Endothelial cell (in vitro differentiated cells): ENCODE measurements around the gene ETV6. TPM values are rescaled to one million over a fixed set of nuclear protein-coding genes. Genes with fewer than 3 reads are reported as not detected.

Experiments used
- DNase-seq: peaks from one replicate; pipeline ENCODE4 v3.0.0; 2021; ENCODE audit warnings: low spot score
- H3K27ac Mint-ChIP-seq: one replicate; pipeline ENCODE4 v1.8.0; 2021; ENCODE audit warnings: mixed read lengths, inconsistent platforms; ENCODE audit not compliant: unreplicated experiment
- H3K27me3 Mint-ChIP-seq: one replicate; pipeline ENCODE4 v1.8.0; 2021; ENCODE audit warnings: mild to moderate bottlenecking, moderate library complexity, mixed read lengths, inconsistent platforms; ENCODE audit not compliant: unreplicated experiment
- H3K36me3 Mint-ChIP-seq: one replicate; pipeline ENCODE4 v1.8.0; 2021; ENCODE audit warnings: mild to moderate bottlenecking, low read depth, mixed read lengths, inconsistent platforms; ENCODE audit not compliant: unreplicated experiment
- H3K4me1 Mint-ChIP-seq: one replicate; pipeline ENCODE4 v1.8.0; 2021; ENCODE audit warnings: mild to moderate bottlenecking, mixed read lengths, inconsistent platforms; ENCODE audit not compliant: unreplicated experiment
- H3K4me3 Mint-ChIP-seq: one replicate; pipeline ENCODE4 v1.8.0; 2021; ENCODE audit warnings: mild to moderate bottlenecking, mixed read lengths, inconsistent platforms; ENCODE audit not compliant: unreplicated experiment
- H3K9me3 Mint-ChIP-seq: one replicate; pipeline ENCODE4 v1.8.0; 2021; ENCODE audit warnings: mixed read lengths, inconsistent platforms; ENCODE audit not compliant: unreplicated experiment
- CTCF ChIP-seq: fragments of 200-600 bp; sonication (generic); IDR thresholded peaks from one replicate; pipeline ENCODE4 v1.5.0; 2021; ENCODE audit warnings: antibody characterized with exemption; ENCODE audit not compliant: unreplicated experiment
- total RNA-seq: library from RNA; stranded (reverse); fragmentation: NEBNext Ultra II Directional; extraction: Animal tissue kit (Norgen Biotek cat#: 25700); gene quantifications from one replicate; pipeline ENCODE4 v1.2.1, GENCODE V29; 2021; ENCODE audit not compliant: unreplicated experiment

Gene ETV6
- total RNA-seq, 1 donor from 2014 or later, result 98.7 TPM

GRCh38 chr12:11718768-11719253, 69.3 kb downstream of the ETV6 start:
- peaks cover 7% of the 10 kb centered on the region for H3K27me3 Mint-ChIP-seq
- H3K36me3 Mint-ChIP-seq, result peaks cover 41% of the 10 kb centered on the region
- H3K9me3 Mint-ChIP-seq, result no peaks in the 10 kb centered on the region
- TF ChIP-seq CTCF, result no peak
- H3K4me1 Mint-ChIP-seq, result peaks cover 51% of the 10 kb centered on the region
- no peak for DNase-seq
- no peak overlapping the region for H3K27ac Mint-ChIP-seq
- no peak overlapping the region for H3K4me3 Mint-ChIP-seq

GRCh38 chr12:11719678-11720099, 70.2 kb downstream of the ETV6 start:
- peaks cover 58% of the 10 kb centered on the region for H3K4me1 Mint-ChIP-seq
- DNase-seq, result peak; percentile 51
- H3K27ac Mint-ChIP-seq, result peak overlapping the region; percentile 82
- H3K9me3 Mint-ChIP-seq, result no peaks in the 10 kb centered on the region
- H3K4me3 Mint-ChIP-seq, result peak overlapping the region; percentile 13
- peaks cover 35% of the 10 kb centered on the region for H3K36me3 Mint-ChIP-seq
- H3K27me3 Mint-ChIP-seq, result no peaks in the 10 kb centered on the region
- TF ChIP-seq CTCF, result no peak

GRCh38 chr12:11722071-11722470, 72.6 kb downstream of the ETV6 start:
- Mint-ChIP-seq H3K36me3 (peaks cover 40% of the 10 kb centered on the region), H3K4me1 (peaks cover 63% of the 10 kb centered on the region), H3K9me3 (no peaks in the 10 kb centered on the region)

GRCh38 chr12:11722578-11723138, 73.2 kb downstream of the ETV6 start:
- no peaks in the 10 kb centered on the region for H3K9me3 Mint-ChIP-seq
- H3K36me3 Mint-ChIP-seq, result peaks cover 42% of the 10 kb centered on the region
- H3K27ac Mint-ChIP-seq, result no peak overlapping the region
- no peak for DNase-seq
- H3K4me1 Mint-ChIP-seq, result peaks cover 62% of the 10 kb centered on the region
- no peak overlapping the region for H3K4me3 Mint-ChIP-seq
- no peak for TF ChIP-seq CTCF
- no peaks in the 10 kb centered on the region for H3K27me3 Mint-ChIP-seq

More at GRCh38 chr12:11722071-11722470, 72.6 kb downstream of the ETV6 start:
- Mint-ChIP-seq H3K27me3 (no peaks in the 10 kb centered on the region), H3K27ac (no peak overlapping the region), H3K4me3 (no peak overlapping the region)
- DNase-seq, result no peak
- TF ChIP-seq CTCF, result no peak

GRCh38 chr12:11723993-11724392, 74.5 kb downstream of the ETV6 start:
- no peak for DNase-seq
- H3K27ac Mint-ChIP-seq, result no peak overlapping the region
- no peaks in the 10 kb centered on the region for H3K27me3 Mint-ChIP-seq
- H3K36me3 Mint-ChIP-seq, result peaks cover 39% of the 10 kb centered on the region
- no peak overlapping the region for H3K4me3 Mint-ChIP-seq
- H3K4me1 Mint-ChIP-seq, result peaks cover 53% of the 10 kb centered on the region
- H3K9me3 Mint-ChIP-seq, result no peaks in the 10 kb centered on the region
- TF ChIP-seq CTCF, result no peak
